IPS DF 19.7 (cell line): ENCODE results near the gene KIF3C.
"Not testable (repeated sequence)": the region's sequence is repeated elsewhere in the genome, so short reads cannot be mapped to it uniquely, and the experiment has no call there.

Source experiments
- DNase-seq: peaks from one replicate; pipeline ENCODE4 v3.0.0-alpha.2; 2013; ENCODE audit warnings: low read depth, low spot score

Gene KIF3C

DNA sequence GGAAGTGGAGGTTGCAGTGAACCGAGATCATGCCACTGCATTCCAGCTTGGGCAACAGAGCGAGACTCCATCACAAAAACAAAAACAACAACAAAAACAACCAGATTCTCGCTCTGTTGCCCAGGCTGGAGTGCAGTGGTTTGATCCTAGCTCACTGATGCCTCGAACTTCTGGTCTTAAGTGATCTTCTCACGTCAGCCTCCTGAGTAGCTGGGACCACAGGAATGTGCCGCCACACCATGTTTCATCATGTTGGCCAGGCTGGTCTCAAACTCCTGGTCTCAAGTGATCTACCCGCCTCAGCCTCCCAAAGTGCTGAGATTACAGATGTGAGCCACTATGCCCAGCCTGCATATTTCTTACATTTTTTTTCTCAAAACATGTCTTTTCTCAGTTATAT is 64.9 kb downstream of the KIF3C start:
- DNase-seq, result not testable (repeated sequence)

- not testable (repeated sequence) for DNase-seq
These were observed 66.1 kb downstream of the KIF3C start for GRCh38 chr2:25915944-25916772.

DNA sequence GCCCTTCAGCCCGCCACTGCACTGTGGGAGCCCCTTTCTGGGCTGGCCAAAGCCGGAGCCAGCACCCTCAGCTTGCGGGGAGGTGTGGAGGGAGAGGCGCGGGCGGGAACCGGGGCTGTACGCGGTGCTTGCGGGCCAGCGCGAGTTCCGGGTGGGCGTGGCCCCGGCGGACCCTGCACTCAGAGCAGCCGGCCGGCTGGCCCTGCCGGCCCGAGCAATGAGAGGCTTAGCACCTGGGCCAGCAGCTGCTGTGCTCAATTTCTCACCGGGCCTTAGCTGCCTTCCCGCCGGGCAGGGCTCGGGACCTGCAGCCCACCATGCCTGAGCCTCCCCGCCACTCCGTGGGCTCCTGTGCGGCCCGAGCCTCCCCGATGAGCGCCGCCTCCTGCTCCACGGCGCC is 66.9 kb downstream of the KIF3C start:
- not testable (repeated sequence) for DNase-seq

DNA sequence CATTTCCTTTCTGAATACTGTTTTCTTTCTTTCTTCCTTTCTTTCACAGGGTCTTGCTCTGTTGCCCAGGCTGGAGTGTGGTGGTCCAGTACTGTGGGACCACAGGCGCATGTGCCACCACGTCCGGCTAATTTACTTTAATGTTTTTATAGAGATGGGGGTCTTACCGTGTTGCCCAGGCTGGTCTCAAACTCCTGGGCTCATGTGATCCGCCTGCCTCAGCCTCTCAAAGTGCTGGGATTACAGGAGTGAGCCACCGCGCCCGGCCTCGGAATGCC is 68.7 kb downstream of the KIF3C start:
- not testable (repeated sequence) for DNase-seq

- DNase-seq, result peak; percentile 42
These were observed 69.2 kb downstream of the KIF3C start for GRCh38 chr2:25912851-25913695.

GRCh38 chr2:25909574-25909973 is 72.7 kb downstream of the KIF3C start:
- DNase-seq, result not testable (repeated sequence)

DNA sequence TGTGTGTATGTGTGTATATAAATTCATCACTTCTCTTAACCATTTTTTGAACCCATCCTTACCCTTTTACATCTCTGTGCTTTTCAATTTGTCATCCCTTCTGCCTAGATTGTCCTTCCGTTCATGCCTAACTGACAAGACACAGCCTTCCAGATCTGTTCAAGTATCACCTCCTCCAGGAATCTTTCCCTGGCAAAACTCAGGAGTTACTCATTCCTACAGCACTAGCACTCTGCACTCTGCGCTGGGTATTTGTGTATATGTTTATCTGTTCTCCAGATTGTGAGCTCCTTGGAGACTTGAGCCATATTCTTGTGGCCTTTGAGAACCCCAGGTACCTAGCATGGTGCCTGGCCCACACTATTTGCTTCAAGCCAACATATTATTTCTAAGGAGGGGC is 77.2 kb downstream of the KIF3C start:
- no peak for DNase-seq

- no peak for DNase-seq
These were observed 79.0 kb downstream of the KIF3C start for GRCh38 chr2:25903216-25903776.

GRCh38 chr2:25899404-25899970 is 82.8 kb downstream of the KIF3C start:
- no peak for DNase-seq

DNA sequence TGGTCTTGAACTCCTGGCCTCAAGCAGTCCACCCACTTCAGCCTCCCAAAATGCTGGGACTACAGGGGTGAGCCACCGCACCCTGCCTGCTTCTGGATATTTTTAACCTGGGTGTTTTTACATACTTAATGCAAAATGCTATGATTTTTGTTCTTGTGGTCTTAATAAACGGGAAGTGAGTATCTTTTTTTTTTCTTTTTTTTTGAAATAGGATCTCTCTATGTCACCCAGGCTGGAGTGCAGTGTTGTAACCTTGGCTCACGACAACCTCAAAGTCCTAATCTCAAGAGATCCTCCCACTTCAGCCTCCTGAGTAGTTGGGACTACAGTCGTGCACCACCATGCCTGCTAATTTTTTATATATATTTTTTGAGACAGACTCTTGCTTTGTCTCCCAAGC is 84.8 kb downstream of the KIF3C start:
- DNase-seq, result no peak

GRCh38 chr2:25896308-25896707 is 86.0 kb downstream of the KIF3C start:
- not testable (repeated sequence) for DNase-seq

GRCh38 chr2:25895610-25896009 is 86.7 kb downstream of the KIF3C start:
- no peak for DNase-seq

DNA sequence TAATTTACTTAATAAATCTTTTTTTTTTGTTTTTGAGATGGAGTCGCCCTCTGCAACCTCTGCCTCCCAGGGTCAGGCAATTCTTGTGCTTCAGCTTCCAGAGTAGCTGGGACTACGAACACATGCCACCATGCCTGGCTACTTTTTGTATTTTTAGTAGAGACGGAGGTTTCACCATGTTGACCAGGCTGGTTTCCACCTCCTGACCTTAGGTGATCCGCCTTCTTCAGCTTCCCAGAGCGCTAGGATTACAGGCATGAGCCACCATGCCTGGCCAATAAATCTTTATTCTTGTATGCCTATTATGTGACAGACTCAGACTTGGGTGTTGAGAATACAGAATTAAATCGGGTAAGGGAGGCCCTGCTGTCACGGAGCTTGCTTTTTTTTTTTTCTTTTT is 87.3 kb downstream of the KIF3C start:
- no peak for DNase-seq

- no peak for DNase-seq
These were observed 88.0 kb downstream of the KIF3C start for GRCh38 chr2:25894135-25894830.

DNA sequence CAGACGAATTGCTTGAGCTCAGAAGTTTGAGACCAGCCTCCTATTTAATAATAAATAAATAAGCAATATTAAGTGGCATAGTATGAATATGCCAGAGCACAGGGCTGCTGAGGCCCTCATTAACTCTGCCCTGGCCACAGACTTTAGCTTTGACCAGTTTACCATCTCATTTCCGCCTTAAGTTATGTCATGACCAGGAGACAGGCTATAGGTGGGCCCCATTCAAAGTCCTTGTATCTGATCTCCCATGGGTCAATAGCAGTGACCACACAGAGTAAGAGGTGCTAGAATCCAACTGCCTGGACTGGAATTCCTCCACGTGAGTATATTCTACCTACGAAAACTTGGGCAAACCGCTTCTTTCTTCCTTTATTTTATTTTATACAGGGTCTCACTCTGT is 90.6 kb downstream of the KIF3C start:
- no peak for DNase-seq

DNA sequence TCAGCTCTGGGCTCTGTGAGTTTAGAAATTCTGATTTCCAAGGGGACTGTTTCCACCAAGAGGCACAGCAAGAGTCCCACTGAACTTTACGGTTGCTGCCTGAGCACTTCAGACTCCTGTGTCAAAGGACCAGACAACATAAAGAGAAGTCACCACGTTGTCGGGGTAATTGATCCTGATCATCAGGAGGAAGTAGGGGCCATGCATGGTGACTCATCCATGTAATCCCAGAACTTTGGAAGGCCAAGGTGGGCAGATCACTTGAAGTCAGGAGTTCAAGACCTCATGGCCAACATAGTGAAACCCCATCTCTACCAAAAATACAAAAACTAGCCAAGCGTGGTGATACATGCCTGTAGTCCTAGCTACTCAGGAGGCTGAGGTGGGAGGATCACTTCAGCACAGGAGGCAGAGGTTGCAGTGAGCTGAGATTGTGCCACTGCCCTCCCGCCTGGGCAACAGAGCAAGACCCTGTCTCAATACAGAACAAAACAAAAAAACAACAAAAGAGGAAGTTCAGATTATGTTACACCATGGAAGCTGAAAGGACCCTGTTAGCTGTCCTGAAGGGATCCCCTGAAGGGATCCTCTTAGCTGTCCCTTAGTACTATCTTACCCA is 94.6 kb downstream of the KIF3C start:
- DNase-seq, result no peak

DNA sequence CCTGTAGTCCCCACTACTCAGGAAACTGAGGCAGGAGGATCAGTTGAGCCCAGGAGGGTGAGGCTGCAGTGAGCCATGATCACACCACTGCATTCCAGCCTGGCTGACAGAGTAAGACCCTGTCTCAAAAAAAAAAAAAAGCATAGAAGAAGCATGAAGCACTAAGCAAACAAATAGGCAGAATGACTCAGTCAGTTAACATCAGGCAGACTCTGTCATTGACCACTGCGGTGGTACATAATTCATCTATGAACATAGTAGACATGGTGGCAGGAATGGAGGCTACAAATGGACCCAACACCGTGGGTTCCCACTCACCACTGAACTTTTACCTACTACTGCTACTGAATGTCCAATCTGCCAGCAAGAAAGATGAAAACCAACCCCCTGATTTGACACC is 96.4 kb downstream of the KIF3C start:
- DNase-seq, result no peak

GRCh38 chr2:25881764-25882163 is 100.5 kb downstream of the KIF3C start:
- DNase-seq, result no peak

DNA sequence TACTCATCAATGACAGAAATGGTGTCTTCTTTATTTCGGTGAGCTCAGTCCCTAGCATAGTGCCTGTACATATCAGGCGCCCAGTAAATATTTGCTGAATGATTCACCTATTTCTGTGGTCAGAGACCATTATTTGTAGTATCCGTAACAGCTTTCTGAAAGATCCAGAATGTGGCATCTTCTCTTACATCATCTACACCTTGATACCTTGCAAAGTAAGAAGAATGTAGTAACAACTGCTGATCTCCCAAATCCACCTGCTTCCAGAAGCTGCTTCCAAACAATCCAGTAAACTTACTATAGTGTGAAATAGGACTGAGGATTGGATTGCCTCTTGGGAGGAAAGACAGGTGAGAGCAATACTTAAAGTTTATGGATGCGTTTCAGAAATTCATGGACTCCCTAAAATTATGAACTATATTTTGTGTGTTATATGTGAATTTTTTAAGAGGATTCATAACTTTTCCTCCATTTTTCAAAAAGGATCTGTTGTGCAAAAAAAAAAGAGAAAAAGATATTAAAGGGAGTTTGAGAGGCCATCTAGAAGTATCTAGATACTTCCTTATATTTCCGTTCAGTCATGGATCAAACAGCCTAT is 103.1 kb downstream of the KIF3C start:
- no peak for DNase-seq

- peak; percentile 90 for DNase-seq
These were observed 103.8 kb downstream of the KIF3C start, which contains the start of gene ASXL2 for GRCh38 chr2:25878361-25879132. ASXL2 (minus strand) TSS chr2:25878487; CDS start chr2:25878222, 265 bp downstream.
